HG03196 (cell line): ENCODE measurements around the gene PRICKLE2.

Experiments
- ATAC-seq: cut with Tn5 transposase; IDR thresholded peaks from one replicate; pipeline ENCODE4 v1.9.1; 2021; ENCODE audit not compliant: unreplicated experiment

The PRICKLE2 gene

GRCh38 chr3:64222501-64223111 is 2.7 kb downstream of the PRICKLE2 start:
- no peak for ATAC-seq

GRCh38 chr3:64221571-64222257 is 3.6 kb downstream of the PRICKLE2 start:
- ATAC-seq = no peak

- ATAC-seq = no peak
Measured at GRCh38 chr3:64220161-64220914, 4.9 kb downstream of the PRICKLE2 start.

GRCh38 chr3:64218746-64219145 is 6.5 kb downstream of the PRICKLE2 start:
- ATAC-seq = no peak

- no peak for ATAC-seq
Measured at GRCh38 chr3:64218329-64218728, 6.9 kb downstream of the PRICKLE2 start.

GRCh38 chr3:64216274-64217147 is 8.8 kb downstream of the PRICKLE2 start:
- no peak for ATAC-seq

GRCh38 chr3:64215559-64215958 is 9.7 kb downstream of the PRICKLE2 start:
- no peak for ATAC-seq

GRCh38 chr3:64215103-64215502 is 10.2 kb downstream of the PRICKLE2 start:
- ATAC-seq = no peak

GRCh38 chr3:64214381-64215018 is 10.8 kb downstream of the PRICKLE2 start:
- no peak for ATAC-seq

GRCh38 chr3:64213962-64214379 is 11.3 kb downstream of the PRICKLE2 start:
- no peak for ATAC-seq

GRCh38 chr3:64213224-64213878 is 11.9 kb downstream of the PRICKLE2 start:
- ATAC-seq = no peak

- no peak for ATAC-seq
Measured at GRCh38 chr3:64209866-64210621, 15.2 kb downstream of the PRICKLE2 start.

GRCh38 chr3:64207289-64208080 is 17.8 kb downstream of the PRICKLE2 start:
- no peak for ATAC-seq

GRCh38 chr3:64203969-64204908 is 21.0 kb downstream of the PRICKLE2 start:
- ATAC-seq = no peak

- no peak for ATAC-seq
Measured at GRCh38 chr3:64203216-64203615, 22.1 kb downstream of the PRICKLE2 start.

- ATAC-seq = no peak
Measured at GRCh38 chr3:64199932-64200331, 25.3 kb downstream of the PRICKLE2 start.

GRCh38 chr3:64196236-64196929 is 28.9 kb downstream of the PRICKLE2 start:
- ATAC-seq = no peak
